GM21360 (cell line): ENCODE results near the gene FTH1.

ENCODE experiments used
- ATAC-seq: cut with Tn5 transposase; IDR thresholded peaks from one replicate; pipeline ENCODE4 v1.9.1; 2021; ENCODE audit warnings: mild to moderate bottlenecking, moderate library complexity; ENCODE audit not compliant: unreplicated experiment

Gene FTH1

DNA sequence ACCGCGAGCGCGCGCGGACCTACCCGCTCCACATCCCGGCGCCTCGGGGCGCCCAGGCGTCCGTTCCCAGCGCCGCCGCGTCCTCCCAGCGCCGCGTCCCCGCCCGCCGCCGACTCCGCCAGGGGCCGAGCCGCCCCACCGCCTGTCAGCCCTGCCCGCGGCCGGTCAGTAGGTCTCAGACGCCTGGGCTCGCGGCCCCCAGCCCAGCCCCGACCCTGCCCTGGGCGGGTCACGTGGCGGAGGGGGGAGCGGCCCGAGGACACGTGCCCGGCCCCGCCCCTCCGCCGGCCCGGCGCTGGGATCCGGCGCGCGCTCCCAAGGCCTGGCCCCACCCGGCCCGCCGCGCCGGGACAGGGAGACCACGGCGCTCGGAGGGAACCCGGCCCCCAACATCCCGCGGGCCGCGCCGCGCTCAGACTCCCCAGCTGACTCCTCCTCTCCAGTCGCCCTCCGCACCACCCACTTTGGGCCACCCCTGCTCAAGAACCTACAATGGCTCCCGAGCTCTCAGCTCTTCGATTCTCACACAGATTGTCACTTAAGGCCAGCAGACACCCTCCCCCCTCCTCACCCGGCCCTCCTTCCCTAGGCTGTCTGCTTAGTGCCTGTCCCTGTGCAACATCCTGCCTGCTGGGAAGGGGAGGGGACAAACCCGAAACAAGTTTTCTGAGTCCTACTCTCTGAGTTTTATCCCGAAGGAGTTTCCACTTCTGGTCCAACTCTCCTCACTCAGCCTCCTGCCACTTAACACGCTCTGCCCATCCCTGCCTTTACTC lies 49.9 kb downstream of the FTH1 start, which contains the start of gene RAB3IL1:
Gene RAB3IL1 (minus strand): TSS at position 233 of the 776 bp plus-strand sequence. CDS start 199 bp downstream, at position 34.
- no peak for ATAC-seq

DNA sequence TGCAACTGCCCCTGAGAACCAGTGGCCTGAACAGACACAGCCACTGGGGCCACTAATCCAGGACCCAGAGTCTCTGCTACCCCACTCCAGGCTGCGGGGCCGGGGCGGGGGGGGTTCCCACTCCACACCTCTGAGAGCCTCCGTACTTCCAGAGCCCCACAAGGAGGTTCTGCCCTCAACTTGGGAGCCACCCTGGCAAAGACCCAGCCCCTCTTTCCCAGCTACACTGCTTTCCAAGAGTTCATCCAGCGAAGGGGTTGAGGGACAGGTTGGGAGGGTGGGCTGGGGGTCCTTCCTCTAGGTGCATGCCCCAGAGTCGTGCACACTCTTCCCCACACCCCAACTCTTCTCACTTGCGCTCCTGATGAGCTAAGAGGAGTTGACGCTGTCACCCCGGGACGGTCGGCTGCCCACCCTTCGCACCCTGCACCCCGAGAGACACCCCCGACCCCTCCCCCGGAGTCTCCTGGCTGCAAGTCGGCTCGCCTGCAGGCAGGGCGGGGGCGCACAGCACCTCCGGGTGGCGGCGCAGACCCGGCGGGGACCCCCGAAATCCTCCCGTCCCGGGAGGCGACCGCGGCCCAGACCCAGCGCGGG lies 50.6 kb downstream of the FTH1 start:
- no peak for ATAC-seq

DNA sequence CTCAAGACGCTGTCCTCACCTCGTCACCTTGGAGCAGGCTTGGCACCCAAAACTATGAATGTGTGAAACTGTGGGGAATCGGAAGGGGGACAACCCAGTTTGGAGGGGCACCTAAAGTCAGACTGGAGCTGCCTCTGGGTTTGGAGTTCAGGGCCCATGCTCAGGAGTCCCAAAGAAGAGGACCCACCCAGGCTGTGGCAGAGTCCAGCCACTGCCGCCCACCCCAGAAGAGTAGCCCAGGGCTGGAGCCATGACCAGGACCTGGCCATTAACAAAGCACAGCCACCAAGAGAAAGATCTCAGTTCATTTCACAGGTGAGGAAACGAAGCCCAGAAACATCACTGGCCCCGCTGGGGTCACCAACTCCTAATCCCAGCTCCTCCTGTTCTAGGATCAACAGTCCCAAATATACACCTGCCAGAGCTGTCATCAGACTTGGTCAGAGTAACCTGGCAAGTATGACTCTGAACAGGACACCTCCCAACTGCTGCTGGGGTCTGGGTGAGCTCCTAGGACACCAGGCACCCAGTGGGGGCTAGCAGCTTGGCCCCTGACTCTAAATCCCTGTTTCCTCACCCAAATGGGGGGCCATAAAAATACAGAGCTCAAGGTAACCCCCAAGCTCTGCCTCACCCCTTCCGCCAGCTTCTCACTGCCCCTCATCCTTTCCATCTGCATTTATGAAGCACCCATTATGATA lies 52.8 kb downstream of the FTH1 start:
- no peak for ATAC-seq
